Measurements from ENCODE around the gene EPN3. TPM values are rescaled to one million over a fixed set of nuclear protein-coding genes. Genes with fewer than 3 reads are reported as not detected.

EPN3 gene
- total RNA-seq, 2 experiments from 2014 or later: 0.28 TPM; not detected in 1

DNA sequence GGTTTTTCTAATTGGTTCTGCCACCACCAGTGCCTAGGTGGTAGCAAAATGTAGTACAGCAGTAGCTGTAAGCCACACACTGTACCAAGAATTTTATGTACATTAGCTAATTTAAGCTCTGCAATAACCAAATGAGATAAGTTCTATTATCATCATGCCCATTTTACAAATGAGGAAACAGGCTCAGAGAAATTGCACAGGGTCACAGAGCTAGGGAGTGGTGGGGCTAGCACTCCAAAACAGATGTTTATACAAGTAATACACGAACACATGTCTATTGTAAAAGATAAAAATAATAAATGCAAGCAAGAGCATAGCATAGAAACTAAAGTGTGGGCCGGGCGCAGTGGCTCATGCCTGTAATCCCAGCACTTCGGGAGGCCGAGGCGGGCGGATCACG, 40.3 kb upstream of the EPN3 start:
- no peak overlapping the region for H3K4me3 ChIP-seq (ENCODE audit: low read depth, low read length, poor library complexity, severe bottlenecking)
- H3K9me3 ChIP-seq (ENCODE audit: low read length): no peaks in the 10 kb centered on the region
- H3K4me2 ChIP-seq (ENCODE audit: low read length): no peak overlapping the region
- H3K9me2 ChIP-seq (ENCODE audit: insufficient read depth, low read length): no peaks in the 10 kb centered on the region
- CTCF ChIA-PET (ENCODE audit: unreplicated experiment): no interaction called here
- DNase-seq (ENCODE audit: low spot score): no peak
- no peaks in the 10 kb centered on the region for H3K36me3 ChIP-seq (ENCODE audit: insufficient read depth, low read length)
- no peaks in the 10 kb centered on the region for H4K20me1 ChIP-seq (ENCODE audit: insufficient read depth, low read length)
- H3K4me1 ChIP-seq (ENCODE audit: insufficient read depth, low read length, poor library complexity, severe bottlenecking): no peaks in the 10 kb centered on the region
- H3K27ac ChIP-seq (ENCODE audit: low read depth, low read length, poor library complexity, severe bottlenecking): no peak overlapping the region
- intact Hi-C loops (cut with micrococcal nuclease; ENCODE audit: unreplicated experiment): no loop called here
- TF ChIP-seq, protein P1, sequence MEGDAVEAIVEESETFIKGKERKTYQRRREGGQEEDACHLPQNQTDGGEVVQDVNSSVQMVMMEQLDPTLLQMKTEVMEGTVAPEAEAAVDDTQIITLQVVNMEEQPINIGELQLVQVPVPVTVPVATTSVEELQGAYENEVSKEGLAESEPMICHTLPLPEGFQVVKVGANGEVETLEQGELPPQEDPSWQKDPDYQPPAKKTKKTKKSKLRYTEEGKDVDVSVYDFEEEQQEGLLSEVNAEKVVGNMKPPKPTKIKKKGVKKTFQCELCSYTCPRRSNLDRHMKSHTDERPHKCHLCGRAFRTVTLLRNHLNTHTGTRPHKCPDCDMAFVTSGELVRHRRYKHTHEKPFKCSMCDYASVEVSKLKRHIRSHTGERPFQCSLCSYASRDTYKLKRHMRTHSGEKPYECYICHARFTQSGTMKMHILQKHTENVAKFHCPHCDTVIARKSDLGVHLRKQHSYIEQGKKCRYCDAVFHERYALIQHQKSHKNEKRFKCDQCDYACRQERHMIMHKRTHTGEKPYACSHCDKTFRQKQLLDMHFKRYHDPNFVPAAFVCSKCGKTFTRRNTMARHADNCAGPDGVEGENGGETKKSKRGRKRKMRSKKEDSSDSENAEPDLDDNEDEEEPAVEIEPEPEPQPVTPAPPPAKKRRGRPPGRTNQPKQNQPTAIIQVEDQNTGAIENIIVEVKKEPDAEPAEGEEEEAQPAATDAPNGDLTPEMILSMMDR (conservative IDR thresholded peaks at IDR 0.05; ENCODE audit: low read length): no peak
- no peak for TF ChIP-seq EZH2phosphoT487 (IDR thresholded peaks at IDR 0.05; ENCODE audit: borderline replicate concordance, low read depth, low read length)
- BruUV-seq (replicated peaks): no TSS peak
- no peaks in the 10 kb centered on the region for H3K79me2 ChIP-seq (ENCODE audit: insufficient read depth, low read depth, low read length)
- POLR2A ChIA-PET: interaction anchor here (0.9 kb wide), 1 partner anchor 8 kb away, joined by 3 read pairs; no protein-coding TSS in a partner anchor
- H2AFZ ChIP-seq (ENCODE audit: low read length): no peak overlapping the region

DNA sequence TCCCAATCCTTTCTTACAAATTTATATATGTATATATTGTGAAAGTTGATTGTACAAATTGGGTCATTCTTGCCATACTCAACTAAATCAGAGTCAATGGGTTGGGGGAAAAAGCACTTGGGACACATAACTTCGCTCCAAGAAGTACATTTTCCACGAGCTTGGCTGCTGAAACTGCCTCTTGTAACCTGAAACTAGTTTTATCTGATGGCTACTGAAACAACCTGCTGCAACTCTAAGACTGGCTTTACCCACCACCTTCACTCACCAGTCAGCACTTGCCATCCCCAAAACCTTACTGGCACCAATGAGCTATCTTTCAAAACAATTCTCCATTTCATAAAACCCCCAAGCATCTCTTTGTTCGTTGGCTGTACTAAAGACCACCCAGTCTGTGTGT, 38.8 kb upstream of the EPN3 start:
- H3K36me3 ChIP-seq (ENCODE audit: insufficient read depth, low read length): no peaks in the 10 kb centered on the region
- no peaks in the 10 kb centered on the region for H3K79me2 ChIP-seq (ENCODE audit: insufficient read depth, low read depth, low read length)
- H3K9me3 ChIP-seq (ENCODE audit: low read length): no peaks in the 10 kb centered on the region
- no peak overlapping the region for H3K4me2 ChIP-seq (ENCODE audit: low read length)
- CTCF ChIA-PET (ENCODE audit: unreplicated experiment): no interaction called here
- no peak for DNase-seq (ENCODE audit: low spot score)
- H3K9me2 ChIP-seq (ENCODE audit: insufficient read depth, low read length): no peaks in the 10 kb centered on the region
- no peak overlapping the region for H3K4me3 ChIP-seq (ENCODE audit: low read depth, low read length, poor library complexity, severe bottlenecking)
- POLR2A ChIA-PET: interaction anchor here (0.7 to 1.4 kb wide), 3 partner anchors 11 to 121 kb away, joined by 3 read pairs; partner anchors contain the start of genes EME1 and MRPL27
- H2AFZ ChIP-seq (ENCODE audit: low read length): no peak overlapping the region
- intact Hi-C loops (cut with micrococcal nuclease; ENCODE audit: unreplicated experiment): no loop called here
- H3K4me1 ChIP-seq (ENCODE audit: insufficient read depth, low read length, poor library complexity, severe bottlenecking): no peaks in the 10 kb centered on the region
- H3K27ac ChIP-seq (ENCODE audit: low read depth, low read length, poor library complexity, severe bottlenecking): no peak overlapping the region
- no peaks in the 10 kb centered on the region for H4K20me1 ChIP-seq (ENCODE audit: insufficient read depth, low read length)
- no peak for TF ChIP-seq EZH2phosphoT487 (IDR thresholded peaks at IDR 0.05; ENCODE audit: borderline replicate concordance, low read depth, low read length)
- TF ChIP-seq, protein P1 (conservative IDR thresholded peaks at IDR 0.05; ENCODE audit: low read length): no peak
- BruUV-seq (replicated peaks): no TSS peak

DNA sequence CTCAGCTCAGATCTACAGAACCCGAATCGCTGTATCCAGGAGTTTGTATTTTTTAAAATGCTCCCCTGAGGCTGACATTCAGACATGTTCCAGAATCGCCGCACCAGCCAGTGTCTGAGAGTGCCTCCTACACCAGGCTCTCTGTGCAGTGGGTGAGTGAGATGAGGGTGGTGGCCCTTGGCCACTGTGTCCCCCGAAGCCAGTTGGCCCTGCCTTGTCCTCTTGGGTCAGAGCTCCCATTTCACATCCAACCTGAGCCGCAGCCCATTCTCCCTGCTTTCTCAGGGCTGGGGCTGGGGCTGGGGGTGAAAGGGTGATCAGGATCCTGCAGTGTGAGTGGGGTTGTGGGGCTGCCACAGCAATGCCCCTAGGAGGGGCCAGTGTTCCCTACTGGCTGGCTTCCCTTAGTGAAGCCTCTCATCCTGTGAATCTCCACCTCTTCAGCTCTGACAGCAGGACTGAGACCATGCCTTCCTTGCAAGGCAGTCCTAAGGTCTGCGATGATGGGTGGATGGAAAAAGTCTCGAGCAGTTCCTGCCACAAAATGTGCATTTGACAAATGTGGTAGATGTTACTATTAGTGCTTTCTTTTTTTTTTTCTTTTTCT, 37.2 kb upstream of the EPN3 start:
- POLR2A ChIA-PET: interaction anchor here (0.6 kb wide), 2 partner anchors 11 to 13 kb away, joined by 3 read pairs; no protein-coding TSS in a partner anchor
- Histone ChIP-seq H4K20me1 (ENCODE audit: insufficient read depth, low read length) (no peaks in the 10 kb centered on the region), H3K4me1 (ENCODE audit: insufficient read depth, low read length, poor library complexity, severe bottlenecking) (no peaks in the 10 kb centered on the region), H3K27ac (ENCODE audit: low read depth, low read length, poor library complexity, severe bottlenecking) (no peak overlapping the region), H2AFZ (ENCODE audit: low read length) (no peak overlapping the region), H3K9me2 (ENCODE audit: insufficient read depth, low read length) (no peaks in the 10 kb centered on the region), H3K36me3 (ENCODE audit: insufficient read depth, low read length) (no peaks in the 10 kb centered on the region), H3K79me2 (ENCODE audit: insufficient read depth, low read depth, low read length) (no peaks in the 10 kb centered on the region), H3K9me3 (ENCODE audit: low read length) (peaks cover 4% of the 10 kb centered on the region; the same call in 1 of the 2 replicates), H3K4me3 (ENCODE audit: low read depth, low read length, poor library complexity, severe bottlenecking) (no peak overlapping the region), H3K4me2 (ENCODE audit: low read length) (no peak overlapping the region)
- CTCF ChIA-PET (ENCODE audit: unreplicated experiment): no interaction called here
- no peak for DNase-seq (ENCODE audit: low spot score)
- TF ChIP-seq, protein P1 (conservative IDR thresholded peaks at IDR 0.05; ENCODE audit: low read length): no peak
- TF ChIP-seq EZH2phosphoT487 (IDR thresholded peaks at IDR 0.05; ENCODE audit: borderline replicate concordance, low read depth, low read length): no peak
- intact Hi-C loops (cut with micrococcal nuclease; ENCODE audit: unreplicated experiment): no loop called here
- no TSS peak for BruUV-seq (replicated peaks)

All from OCI-LY7 (cell line).